Choroid plexus epithelial cell (primary cell): ENCODE results near the gene DOCK2.

ENCODE experiments used
- DNase-seq: peaks from one replicate; pipeline ENCODE4 v3.0.0-alpha.2; 2010; ENCODE audit warnings: low read depth
- H3K4me3 ChIP-seq: 2 replicates; pipeline ENCODE4 v1.5.1; 2011; ENCODE audit warnings: low read depth, mild to moderate bottlenecking, control low read depth, low read length, moderate library complexity
- TF ChIP-seq, protein P1 (sequence below): conservative IDR thresholded peaks from 2 replicates; pipeline ENCODE4 v1.5.1; 2011; ENCODE audit warnings: low read depth, mild to moderate bottlenecking, control low read depth, inconsistent platforms, low read length, moderate library complexity

Gene DOCK2

DNA sequence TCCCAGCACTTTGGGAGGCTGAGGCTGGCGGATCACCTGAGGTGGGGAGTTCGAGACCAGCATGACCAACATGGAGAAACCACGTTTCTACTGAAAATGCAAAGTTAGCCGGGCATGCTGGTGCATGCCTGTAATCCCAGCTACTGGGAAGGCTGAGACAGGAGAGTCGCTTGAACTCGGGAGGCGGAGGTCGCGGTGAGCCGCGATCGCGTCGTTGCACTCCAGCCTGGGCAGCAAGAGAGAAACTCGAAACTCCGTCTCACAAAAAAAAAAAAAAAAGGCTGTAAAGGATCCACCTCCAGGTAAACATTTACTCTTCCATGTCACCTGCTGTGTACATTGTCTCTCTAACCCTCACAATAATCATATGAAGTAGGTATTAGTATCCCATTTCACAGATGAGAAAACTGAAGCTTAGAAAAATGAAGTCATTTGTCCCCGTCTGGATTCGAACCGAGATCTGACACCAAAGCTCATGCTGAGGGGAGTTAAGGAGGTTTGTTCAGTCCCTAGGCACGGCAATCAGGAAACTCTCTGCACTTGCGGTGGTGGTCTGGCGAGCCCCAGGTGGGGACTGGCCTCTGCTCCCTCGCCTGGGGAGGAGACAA is 494 bp upstream of the DOCK2 start:
- DNase-seq, result no peak
- peak overlapping the region; percentile 50 for H3K4me3 ChIP-seq
- TF ChIP-seq, protein P1, sequence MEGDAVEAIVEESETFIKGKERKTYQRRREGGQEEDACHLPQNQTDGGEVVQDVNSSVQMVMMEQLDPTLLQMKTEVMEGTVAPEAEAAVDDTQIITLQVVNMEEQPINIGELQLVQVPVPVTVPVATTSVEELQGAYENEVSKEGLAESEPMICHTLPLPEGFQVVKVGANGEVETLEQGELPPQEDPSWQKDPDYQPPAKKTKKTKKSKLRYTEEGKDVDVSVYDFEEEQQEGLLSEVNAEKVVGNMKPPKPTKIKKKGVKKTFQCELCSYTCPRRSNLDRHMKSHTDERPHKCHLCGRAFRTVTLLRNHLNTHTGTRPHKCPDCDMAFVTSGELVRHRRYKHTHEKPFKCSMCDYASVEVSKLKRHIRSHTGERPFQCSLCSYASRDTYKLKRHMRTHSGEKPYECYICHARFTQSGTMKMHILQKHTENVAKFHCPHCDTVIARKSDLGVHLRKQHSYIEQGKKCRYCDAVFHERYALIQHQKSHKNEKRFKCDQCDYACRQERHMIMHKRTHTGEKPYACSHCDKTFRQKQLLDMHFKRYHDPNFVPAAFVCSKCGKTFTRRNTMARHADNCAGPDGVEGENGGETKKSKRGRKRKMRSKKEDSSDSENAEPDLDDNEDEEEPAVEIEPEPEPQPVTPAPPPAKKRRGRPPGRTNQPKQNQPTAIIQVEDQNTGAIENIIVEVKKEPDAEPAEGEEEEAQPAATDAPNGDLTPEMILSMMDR, result no peak

DNA sequence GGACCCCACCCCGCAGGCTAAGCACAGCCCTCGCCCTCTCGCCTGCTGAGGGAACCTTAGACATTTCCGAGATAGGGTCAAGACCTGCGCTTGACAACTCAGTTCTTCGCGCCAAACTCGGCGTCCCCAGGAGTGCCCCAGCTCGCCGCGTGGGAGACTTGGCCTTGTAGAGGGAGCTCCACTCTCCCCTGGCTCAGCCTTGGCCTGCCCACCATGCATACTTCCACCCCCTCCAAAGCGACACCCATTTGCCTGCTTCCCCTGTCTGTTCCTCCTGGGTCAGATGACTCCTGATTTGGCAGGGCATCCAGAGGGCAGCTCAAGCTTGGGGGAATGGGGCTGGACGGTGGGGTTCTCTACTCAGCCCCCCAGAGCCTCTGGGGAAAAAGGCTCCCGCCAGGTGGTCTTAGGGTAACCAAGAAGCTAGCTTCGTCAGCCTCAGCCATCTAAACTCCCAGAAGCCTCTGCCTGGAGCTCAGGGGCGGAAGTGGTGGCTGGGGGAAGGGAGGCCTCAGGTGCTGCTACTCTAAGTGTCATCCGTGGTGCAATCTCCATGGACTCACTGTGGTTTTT is 560 bp downstream of the DOCK2 start:
- DNase-seq, result no peak
- TF ChIP-seq, protein P1, result no peak
- H3K4me3 ChIP-seq, result peak overlapping the region; percentile 50

DNA sequence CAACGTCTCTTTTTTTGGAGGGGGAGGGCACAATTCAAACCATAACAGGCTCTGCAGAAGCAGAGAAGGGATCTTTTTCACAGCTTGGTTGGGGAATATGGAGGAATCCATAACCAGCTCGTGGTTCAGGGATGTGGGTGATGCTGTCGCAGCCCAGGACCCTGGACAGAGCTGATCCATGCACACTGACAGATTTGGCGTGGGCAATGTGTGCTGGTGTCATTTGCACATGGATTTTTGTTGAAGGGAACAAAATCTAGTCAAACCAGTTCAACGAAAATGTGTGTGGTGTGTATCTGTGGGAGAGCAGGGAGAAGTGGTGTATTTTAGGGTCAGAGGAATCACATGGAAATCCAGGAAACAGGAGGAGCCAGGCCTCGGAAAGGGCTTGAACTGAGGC is 4.2 kb downstream of the DOCK2 start:
- TF ChIP-seq, protein P1, result no peak
- DNase-seq, result peak; percentile 37
- H3K4me3 ChIP-seq, result no peak overlapping the region

DNA sequence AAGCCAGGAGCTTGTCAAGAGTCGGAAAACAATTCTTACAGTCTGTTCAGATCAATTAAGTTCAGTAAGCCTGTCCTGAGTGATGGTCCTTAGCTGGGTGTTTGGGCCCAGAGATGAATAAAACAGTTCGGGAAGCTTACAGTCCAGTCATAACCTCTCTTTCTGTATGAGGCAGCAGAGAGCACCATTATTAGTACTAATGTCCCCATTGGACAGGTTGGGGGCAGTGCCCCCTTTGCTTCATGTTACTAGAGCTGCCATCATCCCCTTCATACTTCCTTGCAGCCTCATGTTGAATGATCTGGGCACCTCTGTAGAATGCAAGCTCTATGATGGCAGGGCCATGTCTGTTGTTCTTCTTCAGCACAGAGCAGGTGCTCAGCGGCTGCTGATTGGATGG is 9.8 kb downstream of the DOCK2 start:
- no peak overlapping the region for H3K4me3 ChIP-seq
- DNase-seq, result no peak
- TF ChIP-seq, protein P1, result no peak

DNA sequence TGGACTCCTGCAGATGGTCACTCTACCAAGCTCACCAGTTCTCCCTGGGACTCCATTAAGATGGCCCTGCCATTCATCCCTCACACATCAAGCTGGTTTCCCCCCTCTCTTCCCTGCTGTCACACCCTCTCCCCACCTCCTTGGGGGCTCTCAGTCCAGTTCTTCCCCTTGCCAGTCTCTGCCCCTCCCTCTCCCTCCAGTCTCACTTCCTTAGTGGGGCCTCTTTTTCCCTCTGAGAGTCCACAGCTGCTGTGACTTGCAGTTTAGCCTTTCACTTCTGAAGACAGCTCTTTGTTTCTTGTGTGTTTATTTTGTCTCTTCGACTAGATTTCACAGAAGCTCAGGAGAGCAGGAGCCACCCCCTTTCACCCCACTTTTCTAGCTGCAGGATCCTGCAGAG is 10.5 kb downstream of the DOCK2 start:
- TF ChIP-seq, protein P1, result no peak
- peak; percentile 9 for DNase-seq
- no peak overlapping the region for H3K4me3 ChIP-seq

DNA sequence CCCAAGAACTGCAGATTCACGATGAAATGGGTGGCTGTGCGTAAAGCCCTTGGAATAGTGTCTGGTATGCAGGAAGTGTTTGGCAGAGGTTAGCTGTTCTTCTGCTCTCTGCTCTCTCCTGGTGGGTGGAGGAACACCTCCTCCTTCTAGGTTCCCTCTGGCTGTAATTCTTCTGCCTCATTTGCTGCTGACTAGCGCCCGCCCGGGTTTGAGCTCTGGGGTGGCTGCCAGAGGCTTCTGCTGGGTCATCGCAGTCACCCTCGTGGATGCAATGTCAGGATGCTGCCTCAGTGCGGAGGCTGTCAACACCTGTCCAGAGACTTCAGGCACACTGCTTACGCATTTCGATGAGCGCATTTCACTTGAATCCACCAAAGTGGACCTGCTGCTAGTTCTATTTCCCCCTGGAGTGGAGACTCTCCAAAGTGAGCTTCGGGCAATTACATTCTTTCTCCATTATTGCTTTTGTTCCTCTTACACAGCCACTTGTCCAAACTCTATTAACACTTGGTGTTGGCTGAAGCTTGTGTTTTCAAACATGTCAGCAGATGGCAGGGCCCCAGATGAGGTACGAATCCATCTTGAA is 11.7 kb downstream of the DOCK2 start:
- H3K4me3 ChIP-seq, result no peak overlapping the region
- TF ChIP-seq, protein P1, result no peak
- peak; percentile 11 for DNase-seq

DNA sequence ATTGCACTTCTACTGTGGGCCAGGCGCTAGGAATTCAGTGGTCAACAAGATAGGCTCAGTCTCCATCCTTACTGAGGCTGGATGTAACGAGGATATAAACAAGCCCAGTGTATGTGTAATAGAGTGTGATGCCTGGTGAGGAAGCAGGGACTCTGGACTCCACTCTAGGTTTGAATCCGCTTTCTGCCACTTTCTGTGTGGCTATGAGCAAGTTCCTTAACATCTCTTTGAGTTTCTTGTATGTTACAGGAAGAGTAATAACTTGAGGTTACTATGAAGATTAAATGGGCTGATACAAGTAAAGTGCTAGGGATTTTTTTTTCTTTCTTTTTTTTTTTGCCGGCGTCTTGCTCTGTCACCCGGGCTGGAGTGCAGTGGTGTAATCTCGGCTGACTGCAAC is 12.4 kb downstream of the DOCK2 start:
- TF ChIP-seq, protein P1, result no peak
- H3K4me3 ChIP-seq, result no peak overlapping the region
- no peak for DNase-seq
